Ascending aorta (tissue), 2 donors: ENCODE results near the gene KLF8. TPM values are rescaled to one million over a fixed set of nuclear protein-coding genes. Genes with fewer than 3 reads are reported as not detected.

Experiments
- DNase-seq, 2 donors: peaks; one replicate each; pipeline ENCODE4 v3.0.0-alpha.2; 2019; ENCODE audit warnings: low spot score in 2 of 2
- H3K27ac ChIP-seq, 2 donors: fragments of 200-600 bp; sonication (generic); one replicate each; pipeline ENCODE4 v1.5.1; 2016 to 2017; ENCODE audit warnings: mild to moderate bottlenecking in 1 of 2
- H3K27me3 ChIP-seq: fragments of 200-600 bp; sonication (generic); one replicate; pipeline ENCODE4 v1.5.1; 2017
- H3K36me3 ChIP-seq, 2 donors: fragments of 200-600 bp; sonication (generic); one replicate each; pipeline ENCODE4 v1.5.1; 2016
- H3K4me1 ChIP-seq, 2 donors: fragments of 200-600 bp; sonication (generic); one replicate each; pipeline ENCODE4 v1.5.1; 2016 to 2017; ENCODE audit warnings: mild to moderate bottlenecking in 1 of 2
- H3K4me3 ChIP-seq, 2 donors: fragments of 200-600 bp; sonication (generic); one replicate each; pipeline ENCODE4 v1.5.1; 2016 to 2017; ENCODE audit warnings: mild to moderate bottlenecking in 1 of 2
- H3K9me3 ChIP-seq, 2 donors: fragments of 200-600 bp; sonication (generic); one replicate each; pipeline ENCODE4 v1.5.1; 2016
- intact Hi-C: fragments of 100-400 bp; cut with DNase I; formaldehyde crosslinking; loops from one replicate; pipeline ENCODE4 v1.15.1; 2023
- total RNA-seq: library from RNA; depleted of rRNA; stranded (reverse); fragments of >200 nt; gene quantifications from one replicate; pipeline ENCODE4 v1.1.0, GENCODE V29; 2016
- TF ChIP-seq, protein P1 (sequence below), 3 experiments: fragments of 200-600 bp in 2 of 3; fragments of 450-650 bp in 1 of 3; sonication (generic) in 2 of 3; IDR thresholded peaks; one replicate each; pipeline ENCODE4 v1.5.1; 2016 to 2019; ENCODE audit warnings: antibody characterized with exemption in 3 of 3, mild to moderate bottlenecking in 1 of 3, moderate library complexity in 1 of 3

KLF8 gene
- total RNA-seq, 1 donor from 2014 or later, result 5.7 TPM

- no peaks in the 10 kb centered on the region for H3K27me3 ChIP-seq
- no peaks in the 10 kb centered on the region for H3K4me1 ChIP-seq
- peaks cover 5 to 13% of the 10 kb centered on the region in 2 donors for H3K9me3 ChIP-seq
- no peaks in the 10 kb centered on the region for H3K36me3 ChIP-seq
- H3K27ac ChIP-seq, result no peak overlapping the region
- intact Hi-C loops, result no loop called here
- TF ChIP-seq, protein P1, sequence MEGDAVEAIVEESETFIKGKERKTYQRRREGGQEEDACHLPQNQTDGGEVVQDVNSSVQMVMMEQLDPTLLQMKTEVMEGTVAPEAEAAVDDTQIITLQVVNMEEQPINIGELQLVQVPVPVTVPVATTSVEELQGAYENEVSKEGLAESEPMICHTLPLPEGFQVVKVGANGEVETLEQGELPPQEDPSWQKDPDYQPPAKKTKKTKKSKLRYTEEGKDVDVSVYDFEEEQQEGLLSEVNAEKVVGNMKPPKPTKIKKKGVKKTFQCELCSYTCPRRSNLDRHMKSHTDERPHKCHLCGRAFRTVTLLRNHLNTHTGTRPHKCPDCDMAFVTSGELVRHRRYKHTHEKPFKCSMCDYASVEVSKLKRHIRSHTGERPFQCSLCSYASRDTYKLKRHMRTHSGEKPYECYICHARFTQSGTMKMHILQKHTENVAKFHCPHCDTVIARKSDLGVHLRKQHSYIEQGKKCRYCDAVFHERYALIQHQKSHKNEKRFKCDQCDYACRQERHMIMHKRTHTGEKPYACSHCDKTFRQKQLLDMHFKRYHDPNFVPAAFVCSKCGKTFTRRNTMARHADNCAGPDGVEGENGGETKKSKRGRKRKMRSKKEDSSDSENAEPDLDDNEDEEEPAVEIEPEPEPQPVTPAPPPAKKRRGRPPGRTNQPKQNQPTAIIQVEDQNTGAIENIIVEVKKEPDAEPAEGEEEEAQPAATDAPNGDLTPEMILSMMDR (IDR thresholded peaks at IDR 0.05), result no peak
- no peak overlapping the region for H3K4me3 ChIP-seq
- no peak for DNase-seq
Observed at GRCh38 chrX:56309881-56310280, 77.7 kb downstream of the KLF8 start.

DNA sequence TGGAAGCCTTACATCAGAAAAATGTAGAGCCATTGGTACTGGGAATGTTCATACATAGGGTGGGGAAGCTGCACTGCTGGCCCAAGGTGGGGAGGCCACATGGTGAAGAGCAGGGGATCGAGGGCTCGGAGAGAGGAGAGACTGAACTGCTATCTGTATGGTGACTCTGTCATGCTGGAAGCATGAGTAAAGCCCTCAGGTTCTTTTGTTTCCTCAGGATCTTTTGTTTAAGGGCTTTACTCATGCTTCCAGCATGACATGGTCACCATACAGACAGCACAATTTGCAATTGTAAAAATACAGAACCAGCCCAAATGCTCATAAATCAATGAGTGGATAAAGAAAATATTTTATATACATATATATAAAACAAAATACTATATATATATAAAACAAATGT is 78.4 kb downstream of the KLF8 start:
- Histone ChIP-seq H3K4me3 (no peak overlapping the region), H3K27ac (no peak overlapping the region), H3K36me3 (no peaks in the 10 kb centered on the region), H3K9me3 (peaks cover 0 to 13% of the 10 kb centered on the region in 2 donors), H3K27me3 (no peaks in the 10 kb centered on the region), H3K4me1 (no peaks in the 10 kb centered on the region)
- intact Hi-C loops, result no loop called here
- TF ChIP-seq, protein P1 (IDR thresholded peaks at IDR 0.05), result no peak
- DNase-seq, result no peak

DNA sequence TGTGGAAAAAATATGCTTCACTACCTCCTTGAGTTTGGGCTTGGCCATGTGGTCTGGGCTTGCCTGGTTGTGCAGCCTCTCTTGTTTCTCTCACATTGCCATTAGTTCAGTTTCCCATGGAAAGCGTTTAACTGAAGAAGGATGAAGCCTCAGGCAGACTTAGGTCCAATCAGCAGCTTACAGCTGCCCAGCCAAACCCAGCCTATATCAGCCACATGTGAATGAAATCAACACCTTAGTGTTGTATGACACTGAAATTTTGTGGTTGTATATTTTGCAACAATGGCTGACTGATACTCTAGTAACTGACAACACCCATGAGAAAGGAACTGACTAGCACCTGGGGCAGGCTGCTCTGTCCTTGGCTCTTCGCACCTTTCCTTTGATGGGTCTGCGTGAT is 81.2 kb downstream of the KLF8 start:
- H3K27ac ChIP-seq, result no peak overlapping the region
- no peak overlapping the region for H3K4me3 ChIP-seq
- DNase-seq, result no peak
- no peaks in the 10 kb centered on the region for H3K36me3 ChIP-seq
- H3K27me3 ChIP-seq, result no peaks in the 10 kb centered on the region
- H3K9me3 ChIP-seq, result peaks cover 0 to 5% of the 10 kb centered on the region in 2 donors
- no peaks in the 10 kb centered on the region for H3K4me1 ChIP-seq
- intact Hi-C loops, result no loop called here
- TF ChIP-seq, protein P1 (IDR thresholded peaks at IDR 0.05), result no peak

DNA sequence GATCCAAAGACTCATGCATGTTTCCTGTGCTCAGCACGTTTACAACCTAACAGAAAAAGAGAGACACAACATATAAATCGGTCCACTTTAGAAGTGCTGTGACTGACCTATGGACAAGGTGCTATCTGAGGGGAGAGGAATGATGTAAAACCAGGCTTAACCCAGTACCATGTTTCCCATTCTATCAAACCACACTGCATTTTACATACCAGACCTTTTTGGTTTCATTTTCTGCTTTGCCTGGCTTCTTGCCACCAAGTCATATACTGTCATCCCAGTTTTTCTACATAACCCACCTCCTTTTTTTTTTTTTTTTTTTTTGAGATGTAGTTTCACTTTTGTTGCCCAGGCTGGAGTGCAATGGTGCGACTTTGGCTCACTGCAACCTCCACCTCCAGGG is 82.2 kb downstream of the KLF8 start:
- Histone ChIP-seq H3K27me3 (no peaks in the 10 kb centered on the region), H3K4me3 (no peak overlapping the region), H3K4me1 (no peaks in the 10 kb centered on the region), H3K9me3 (no peaks in the 10 kb centered on the region), H3K27ac (no peak overlapping the region), H3K36me3 (no peaks in the 10 kb centered on the region)
- TF ChIP-seq, protein P1 (IDR thresholded peaks at IDR 0.05), result no peak
- intact Hi-C loops, result no loop called here
- no peak for DNase-seq

DNA sequence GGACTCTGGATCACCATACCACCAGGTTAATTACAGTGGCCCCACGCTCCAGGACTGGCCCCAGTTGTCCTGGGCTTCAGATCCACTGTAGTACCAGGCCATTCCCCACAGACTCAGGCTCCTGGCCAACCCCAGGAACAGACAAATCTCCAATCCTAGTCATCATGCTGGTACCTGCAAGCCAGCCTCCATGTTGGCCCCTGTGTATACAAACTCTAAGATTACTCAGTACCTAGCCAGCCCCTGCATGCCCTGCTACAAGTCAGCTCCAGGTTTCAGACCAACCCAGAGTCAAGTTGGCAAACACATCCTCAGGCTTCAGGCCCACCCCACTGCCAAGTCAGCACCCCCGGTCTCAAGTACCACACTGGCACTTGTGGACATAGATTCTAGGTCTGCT is 85.9 kb downstream of the KLF8 start:
- no peaks in the 10 kb centered on the region for H3K4me1 ChIP-seq
- no peak overlapping the region for H3K4me3 ChIP-seq
- DNase-seq, result no peak
- H3K36me3 ChIP-seq, result no peaks in the 10 kb centered on the region
- H3K9me3 ChIP-seq, result no peaks in the 10 kb centered on the region
- H3K27me3 ChIP-seq, result no peaks in the 10 kb centered on the region
- TF ChIP-seq, protein P1 (IDR thresholded peaks at IDR 0.05), result no peak
- no peak overlapping the region for H3K27ac ChIP-seq
- intact Hi-C loops, result no loop called here

GRCh38 chrX:56319165-56319564 is 87.0 kb downstream of the KLF8 start:
- Histone ChIP-seq H3K27me3 (no peaks in the 10 kb centered on the region), H3K4me1 (no peaks in the 10 kb centered on the region), H3K27ac (no peak overlapping the region), H3K4me3 (no peak overlapping the region), H3K36me3 (no peaks in the 10 kb centered on the region), H3K9me3 (no peaks in the 10 kb centered on the region)
- TF ChIP-seq, protein P1 (IDR thresholded peaks at IDR 0.05), result no peak
- no peak for DNase-seq
- intact Hi-C loops, result no loop called here
